ENCODE data around the gene IRF3. TPM values are rescaled to one million over a fixed set of nuclear protein-coding genes. Genes with fewer than 3 reads are reported as not detected.

Gene IRF3
- total RNA-seq, result 100 to 1,000 TPM in 1 of 4 donors, 10 to 100 TPM in 3; 38.7 to 102 (median 74.9) TPM

- WGBS, 2 donors, result 0% methylated on average over 50 of the region's 50 CpGs
- intact Hi-C loops (cut with DNase I; ENCODE audit: low total_unique reads), result loop anchor here (10.0 kb wide), 1 partner anchor 91 kb away; no protein-coding TSS in a partner anchor
These were observed at the start of gene IRF3, which contains the start of gene BCL2L12 for GRCh38 chr19:49665351-49666119. Gene IRF3 (minus strand): TSS chr19:49665857. CDS start chr19:49664838, 1,019 bp downstream. Gene BCL2L12 (plus strand): TSS chr19:49665933. CDS start chr19:49666693, 760 bp downstream.

GRCh38 chr19:49713236-49713845, 47.7 kb upstream of the IRF3 start:
- no peak overlapping the region for H3K4me3 ChIP-seq (ENCODE audit: low read depth, poor library complexity, severe bottlenecking)
- intact Hi-C loops (cut with DNase I; ENCODE audit: low total_unique reads), result no loop called here
- DNase-seq (ENCODE audit: low spot score in 2 of 2), result no peak
- TF ChIP-seq CTCF (IDR thresholded peaks at IDR 0.05), result no peak
- TF ChIP-seq POLR2A (IDR thresholded peaks at IDR 0.05), result no peak
- 61 to 79% methylated on average over 8 of the region's 8 CpGs for WGBS, 2 donors

More at GRCh38 chr19:49665351-49666119, at the start of gene IRF3, which contains the start of gene BCL2L12:
- H3K4me3 ChIP-seq (ENCODE audit: low read depth, poor library complexity, severe bottlenecking), result peak within 1 kb of the TSS; percentile 55
- TF ChIP-seq CTCF (IDR thresholded peaks at IDR 0.05), result no peak
- TF ChIP-seq POLR2A (IDR thresholded peaks at IDR 0.05), result peak in 1 of 2 donors; percentile 62
- DNase-seq (ENCODE audit: low spot score in 2 of 2), result peak; percentile 98 to 100

GRCh38 chr19:49712397-49712859, 46.8 kb upstream of the IRF3 start:
- no peak overlapping the region for H3K4me3 ChIP-seq (ENCODE audit: low read depth, poor library complexity, severe bottlenecking)
- intact Hi-C loops (cut with DNase I; ENCODE audit: low total_unique reads), result no loop called here
- DNase-seq (ENCODE audit: low spot score in 2 of 2), result no peak
- WGBS, 2 donors, result 42 to 47% methylated on average over 20 of the region's 20 CpGs
- TF ChIP-seq POLR2A (IDR thresholded peaks at IDR 0.05) (no peak), CTCF (IDR thresholded peaks at IDR 0.05) (no peak)

GRCh38 chr19:49710372-49710951, 44.8 kb upstream of the IRF3 start:
- DNase-seq (ENCODE audit: low spot score in 2 of 2), result no peak
- TF ChIP-seq POLR2A (IDR thresholded peaks at IDR 0.05), result no peak
- no peak overlapping the region for H3K4me3 ChIP-seq (ENCODE audit: low read depth, poor library complexity, severe bottlenecking)
- intact Hi-C loops (cut with DNase I; ENCODE audit: low total_unique reads), result no loop called here
- 85 to 86% methylated on average over 20 of the region's 20 CpGs for WGBS, 2 donors

- intact Hi-C loops (cut with DNase I; ENCODE audit: low total_unique reads), result no loop called here
- H3K4me3 ChIP-seq (ENCODE audit: low read depth, poor library complexity, severe bottlenecking), result no peak overlapping the region
- no peak for DNase-seq (ENCODE audit: low spot score in 2 of 2)
- 91 to 95% methylated on average over 6 to 15 of the region's 16 CpGs for WGBS, 2 donors
- TF ChIP-seq POLR2A (IDR thresholded peaks at IDR 0.05) (no peak), CTCF (IDR thresholded peaks at IDR 0.05) (no peak)
These were observed 40.3 kb upstream of the IRF3 start for GRCh38 chr19:49705919-49706318.
